ENCODE measurements around the gene AGAP3. TPM values are rescaled to one million over a fixed set of nuclear protein-coding genes. Genes with fewer than 3 reads are reported as not detected.

AGAP3 gene
- polyA plus RNA-seq, 1 donor (not counting 4 experiments of a cell fraction or from before 2014, with no cell fraction given), result 64.3 TPM

- H3K4me3 ChIP-seq (ENCODE audit: control insufficient read depth in 2 of 3, extremely low read depth in 1 of 3, insufficient read depth in 2 of 3, low read depth in 1 of 3, low read length in 3 of 3), result no peak overlapping the region
- H3K27ac ChIP-seq (ENCODE audit: control insufficient read depth, insufficient read depth, low read length), result no peak overlapping the region
- dilution Hi-C loops (cut with MboI; ENCODE audit: extremely low pct_ligation_motif_present, low sequenced_read_pairs), result no loop called here
- H3K9me1 ChIP-seq (ENCODE audit: control insufficient read depth, extremely low read depth, insufficient read depth, low read length), result peaks cover 4% of the 10 kb centered on the region
- no peaks in the 10 kb centered on the region for H3K27me3 ChIP-seq (ENCODE audit: control insufficient read depth, extremely low read depth, insufficient read depth, low read length)
- H2AFZ ChIP-seq (ENCODE audit: control insufficient read depth, low read length), result no peak overlapping the region
- FAIRE-seq, result no peak
- H3K9ac ChIP-seq (ENCODE audit: control insufficient read depth, extremely low read depth, insufficient read depth, low read length), result no peak overlapping the region
- TF ChIP-seq EZH2 (IDR thresholded peaks at IDR 0.05; ENCODE audit: low read length) (no peak), CTCF (optimal IDR thresholded peaks at IDR 0.05 in 1 of 3, IDR thresholded peaks at IDR 0.05 in 1 of 3, conservative IDR thresholded peaks at IDR 0.05 in 1 of 3; ENCODE audit: extremely low read depth in 1 of 3, insufficient read depth in 2 of 3, low read length in 3 of 3) (no peak)
- no peak for DNase-seq (ENCODE audit: low read depth, low spot score)
- H3K79me2 ChIP-seq (ENCODE audit: control insufficient read depth, insufficient read depth, low read length), result peaks cover 18% of the 10 kb centered on the region
- H3K4me2 ChIP-seq (ENCODE audit: control insufficient read depth, extremely low read depth, insufficient read depth, low read depth, low read length), result no peak overlapping the region
- peaks cover 18% of the 10 kb centered on the region for H3K4me1 ChIP-seq (ENCODE audit: control insufficient read depth, extremely low read depth, insufficient read depth, low read length)
- peaks cover 35 to 40% of the 10 kb centered on the region in 2 experiments for H3K36me3 ChIP-seq (ENCODE audit: control insufficient read depth in 2 of 2, extremely low read depth in 1 of 2, insufficient read depth in 2 of 2, low read length in 2 of 2)
- H4K20me1 ChIP-seq (ENCODE audit: control insufficient read depth, extremely low read depth, insufficient read depth, low read length), result peaks cover 3% of the 10 kb centered on the region
- no peaks in the 10 kb centered on the region for H3K9me3 ChIP-seq (ENCODE audit: control insufficient read depth, low read depth, low read length)
Measured at GRCh38 chr7:151066273-151066974, 19.9 kb upstream of the AGAP3 start.

DNA sequence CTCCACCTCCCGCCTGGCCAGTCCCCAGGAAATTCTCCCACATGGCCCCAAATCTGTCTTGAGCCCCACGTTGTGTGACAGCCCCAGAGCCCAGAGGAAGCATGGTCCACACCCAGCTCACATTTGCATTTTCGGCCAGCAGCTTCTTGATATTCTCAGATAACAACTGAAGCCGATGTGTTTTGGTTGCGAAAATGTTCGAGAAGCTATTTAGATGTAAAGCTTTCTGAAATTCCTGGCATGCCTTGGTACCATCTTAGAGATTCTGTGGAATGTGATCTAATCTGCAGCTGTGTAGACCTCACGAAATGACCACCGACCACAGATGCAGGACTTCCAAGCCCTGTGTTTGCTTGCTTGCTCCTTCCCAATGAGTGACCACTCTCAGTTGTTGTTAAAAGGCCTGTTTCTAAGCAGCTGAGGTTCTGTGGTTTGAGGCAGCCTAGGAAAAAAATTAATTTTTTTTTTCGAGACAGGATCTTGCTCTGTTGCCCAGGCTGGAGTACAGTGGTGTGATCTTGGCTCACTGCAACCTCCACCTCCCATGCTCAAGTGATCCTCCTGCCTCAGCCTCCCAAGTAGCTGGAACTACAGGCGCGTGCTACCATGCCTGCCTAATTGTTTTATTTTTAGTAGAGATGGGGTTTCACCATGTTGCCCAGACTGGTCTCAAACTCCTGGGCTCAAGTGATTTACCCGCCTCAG, 18.1 kb upstream of the AGAP3 start:
- H3K4me2 ChIP-seq (ENCODE audit: control insufficient read depth, extremely low read depth, insufficient read depth, low read depth, low read length), result no peak overlapping the region
- H3K9ac ChIP-seq (ENCODE audit: control insufficient read depth, extremely low read depth, insufficient read depth, low read length), result no peak overlapping the region
- no peak overlapping the region for H3K4me3 ChIP-seq (ENCODE audit: control insufficient read depth in 2 of 3, extremely low read depth in 1 of 3, insufficient read depth in 2 of 3, low read depth in 1 of 3, low read length in 3 of 3)
- peaks cover 36 to 37% of the 10 kb centered on the region in 2 experiments for H3K36me3 ChIP-seq (ENCODE audit: control insufficient read depth in 2 of 2, extremely low read depth in 1 of 2, insufficient read depth in 2 of 2, low read length in 2 of 2)
- dilution Hi-C loops (cut with MboI; ENCODE audit: extremely low pct_ligation_motif_present, low sequenced_read_pairs), result no loop called here
- H3K27ac ChIP-seq (ENCODE audit: control insufficient read depth, insufficient read depth, low read length), result no peak overlapping the region
- H3K9me3 ChIP-seq (ENCODE audit: control insufficient read depth, low read depth, low read length), result no peaks in the 10 kb centered on the region
- FAIRE-seq (no peak), DNase-seq (ENCODE audit: low read depth, low spot score) (no peak)
- no peak overlapping the region for H2AFZ ChIP-seq (ENCODE audit: control insufficient read depth, low read length)
- H3K27me3 ChIP-seq (ENCODE audit: control insufficient read depth, extremely low read depth, insufficient read depth, low read length), result no peaks in the 10 kb centered on the region
- peaks cover 3% of the 10 kb centered on the region for H4K20me1 ChIP-seq (ENCODE audit: control insufficient read depth, extremely low read depth, insufficient read depth, low read length)
- TF ChIP-seq EZH2 (IDR thresholded peaks at IDR 0.05; ENCODE audit: low read length), result no peak
- no peak for TF ChIP-seq CTCF (optimal IDR thresholded peaks at IDR 0.05 in 1 of 3, IDR thresholded peaks at IDR 0.05 in 1 of 3, conservative IDR thresholded peaks at IDR 0.05 in 1 of 3; ENCODE audit: extremely low read depth in 1 of 3, insufficient read depth in 2 of 3, low read length in 3 of 3)
- H3K79me2 ChIP-seq (ENCODE audit: control insufficient read depth, insufficient read depth, low read length), result peaks cover 6% of the 10 kb centered on the region
- peaks cover 3% of the 10 kb centered on the region for H3K4me1 ChIP-seq (ENCODE audit: control insufficient read depth, extremely low read depth, insufficient read depth, low read length)
- H3K9me1 ChIP-seq (ENCODE audit: control insufficient read depth, extremely low read depth, insufficient read depth, low read length), result no peaks in the 10 kb centered on the region
